NT2/D1 (cell line): ENCODE data around the gene VARS1.

Experiments
- SUZ12 ChIP-seq: IDR thresholded peaks from 2 replicates; pipeline ENCODE4 v1.6.1; 2011; ENCODE audit not compliant: insufficient read length, insufficient read depth; ENCODE audit errors: extremely low read depth
- ZNF274 ChIP-seq: IDR thresholded peaks from 2 replicates; pipeline ENCODE4 v1.6.1; 2011; ENCODE audit warnings: mild to moderate bottlenecking, low read depth, low read length

- TF ChIP-seq ZNF274 (no peak), SUZ12 (no peak)
Measured at GRCh38 chr6:31768363-31769257, 26.9 kb downstream of the VARS1 start.
